RKO (cell line): ENCODE results near the gene MINK1.
A peak's percentile ranks its signal among the peaks of the same experiment; 100 is the strongest.

Experiments used
- DNase-seq: peaks from one replicate; pipeline ENCODE4 v3.0.0-alpha.2; 2016; ENCODE audit warnings: low spot score

Gene MINK1

GRCh38 chr17:4833178-4833940 is at the start of gene MINK1:
MINK1 (plus strand) TSS chr17:4833340; CDS start chr17:4833584, 244 bp downstream.
- DNase-seq = peak; percentile 94

DNA sequence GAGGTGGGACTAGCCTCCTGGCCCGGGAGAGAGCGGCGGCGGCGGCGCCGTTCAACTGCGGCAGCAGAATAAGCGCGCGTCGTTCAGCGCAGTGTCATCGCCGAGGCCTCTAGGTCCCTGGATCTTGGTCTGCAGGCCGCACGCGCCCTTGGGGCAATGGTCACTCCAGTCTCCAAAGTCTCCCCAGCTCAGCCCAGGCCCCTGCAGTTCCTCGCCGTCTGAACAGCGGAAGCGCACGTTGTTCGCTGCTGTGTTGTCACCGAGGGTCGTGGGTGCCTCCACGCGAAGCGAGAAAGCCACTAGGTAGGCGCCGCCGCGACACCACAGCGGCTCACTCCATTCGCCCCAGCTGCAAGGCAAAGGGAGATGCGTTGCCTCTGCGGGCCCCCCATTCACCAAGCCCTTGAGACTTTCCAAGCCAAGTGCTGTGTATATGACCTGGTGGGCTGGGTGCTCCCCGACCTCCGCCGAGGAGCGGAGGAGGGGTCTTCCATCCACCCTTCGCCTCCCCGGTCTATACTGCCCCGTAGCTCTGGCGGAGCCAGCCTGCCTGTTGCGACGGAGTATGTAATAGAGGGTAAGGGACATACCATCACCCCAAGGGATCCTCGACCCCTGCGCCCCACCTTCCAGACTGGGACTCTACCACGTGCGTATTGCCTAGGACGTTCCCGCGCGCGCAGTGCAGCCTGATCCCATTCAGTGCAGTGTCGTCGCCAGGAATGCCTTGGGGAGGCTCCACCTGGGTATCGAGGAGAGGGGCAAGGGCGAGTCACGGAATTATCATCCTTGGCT is 47.6 kb upstream of the MINK1 start:
- DNase-seq = no peak

- no peak for DNase-seq
Observed at GRCh38 chr17:4786106-4786511, 47.0 kb upstream of the MINK1 start, which contains the start of gene VMO1. VMO1 (minus strand) TSS chr17:4786364; CDS start chr17:4786352, 12 bp downstream.

GRCh38 chr17:4786516-4786915 is 46.6 kb upstream of the MINK1 start:
- no peak for DNase-seq

DNA sequence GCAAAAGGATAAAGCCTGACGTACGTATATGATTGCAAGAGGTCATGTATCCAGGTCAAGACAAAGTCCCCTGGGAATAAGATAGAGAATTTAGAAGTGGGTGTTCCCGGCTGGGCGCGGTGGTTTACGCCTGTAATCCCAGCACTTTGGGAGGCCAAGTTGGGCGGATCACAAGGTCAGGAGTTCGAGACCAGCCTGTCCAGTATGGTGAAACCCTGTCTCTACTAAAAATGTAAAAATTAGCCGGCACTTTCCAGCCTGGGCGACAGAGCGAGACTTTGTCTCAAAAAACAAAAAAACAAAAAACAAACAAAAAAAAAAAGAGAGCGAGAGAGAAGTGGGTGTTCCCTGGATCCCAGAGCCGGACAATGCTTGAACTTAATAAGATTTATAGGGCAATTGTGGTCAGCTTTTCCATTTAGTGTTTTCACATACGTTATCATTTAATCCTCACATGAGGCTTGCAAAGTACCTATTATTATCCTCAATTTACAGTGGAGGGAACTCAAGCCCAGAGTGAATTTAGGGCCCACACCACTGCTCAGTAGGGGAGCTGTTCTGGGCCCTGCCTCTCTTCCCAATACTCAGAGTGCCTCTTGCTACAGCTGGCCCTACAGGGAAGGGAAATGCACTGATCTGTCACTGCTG is 44.9 kb upstream of the MINK1 start:
- peak; percentile 65 for DNase-seq

GRCh38 chr17:4788807-4789700 is 44.1 kb upstream of the MINK1 start, which contains the start of gene GLTPD2:
GLTPD2 (plus strand) TSS chr17:4788964; CDS start chr17:4789012, 48 bp downstream.
- peak; percentile 28 for DNase-seq

- no peak for DNase-seq
Observed at GRCh38 chr17:4789701-4789950, 43.5 kb upstream of the MINK1 start.

GRCh38 chr17:4789951-4790704 is 43.0 kb upstream of the MINK1 start:
- DNase-seq = peak; percentile 96

GRCh38 chr17:4790705-4791088 is 42.4 kb upstream of the MINK1 start:
- no peak for DNase-seq

GRCh38 chr17:4795168-4795567 is 38.0 kb upstream of the MINK1 start:
- DNase-seq = no peak

DNA sequence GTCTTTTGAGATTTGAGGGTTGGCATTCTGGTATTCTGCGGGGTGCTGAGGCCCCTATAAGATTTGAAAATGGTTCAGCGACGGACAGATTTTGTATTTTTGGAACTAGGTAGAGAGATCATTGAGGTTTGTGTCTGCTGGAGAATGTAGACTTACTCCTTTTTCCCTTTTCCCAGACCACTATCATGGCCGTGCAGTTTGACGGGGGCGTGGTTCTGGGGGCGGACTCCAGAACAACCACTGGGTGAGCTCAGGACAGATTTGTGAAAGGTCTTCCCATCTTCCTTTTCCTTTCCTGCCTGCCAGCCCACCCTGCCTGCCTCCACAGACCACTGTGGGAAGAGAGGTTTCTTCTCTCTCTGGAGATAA is 36.6 kb upstream of the MINK1 start:
- DNase-seq = peak; percentile 61

DNA sequence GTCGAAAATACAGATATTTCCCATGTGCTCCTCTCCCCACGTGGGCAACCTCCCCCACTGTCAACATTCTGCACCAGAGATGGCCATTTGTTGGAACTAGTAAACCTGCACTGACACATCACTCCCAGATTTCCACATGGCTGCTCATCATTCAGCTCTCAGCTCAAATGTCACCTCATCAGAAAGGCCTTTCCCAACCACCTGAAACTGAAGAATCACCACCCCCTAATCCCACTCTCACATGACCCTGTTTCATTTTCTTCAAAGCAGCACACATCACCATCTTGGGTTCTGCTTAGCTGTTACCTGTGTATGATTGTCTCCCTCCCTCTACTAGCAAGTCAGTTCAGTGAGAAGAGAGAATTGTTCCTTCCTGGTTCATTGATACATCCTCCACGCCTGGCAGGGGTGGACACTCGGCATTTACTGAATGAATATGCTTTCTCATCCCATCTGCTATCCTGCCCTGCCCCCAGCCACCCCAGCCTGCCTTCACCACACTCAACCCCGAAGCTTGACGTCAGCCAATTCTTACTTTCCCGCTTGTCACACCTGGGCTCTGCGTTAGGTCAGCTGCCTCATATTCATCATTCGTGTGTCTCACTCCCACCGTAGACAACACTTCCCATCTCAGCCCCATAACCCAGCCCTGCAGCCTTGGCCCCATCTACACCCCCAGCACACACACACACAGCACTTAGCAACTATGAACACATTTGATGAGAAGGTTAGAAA is 32.5 kb upstream of the MINK1 start:
- no peak for DNase-seq

DNA sequence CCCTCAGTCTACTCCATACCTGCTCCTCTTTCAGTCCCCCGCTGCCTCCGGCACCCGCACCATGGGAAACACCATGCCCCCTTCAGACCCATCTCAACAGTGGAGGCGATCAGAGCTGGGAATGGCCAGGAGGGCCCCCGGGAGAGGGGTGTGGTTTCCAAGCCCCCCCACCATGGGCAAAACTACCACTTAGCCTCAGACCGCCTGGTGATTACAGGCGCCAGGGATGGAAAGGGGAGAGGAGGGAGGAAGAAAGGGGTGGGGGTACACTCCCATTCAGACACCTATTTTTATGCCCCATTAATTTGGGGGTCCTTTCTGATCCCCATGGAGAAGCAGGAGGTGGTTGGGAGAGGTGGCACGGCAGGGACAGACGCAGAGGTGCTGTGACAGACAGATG is 30.9 kb upstream of the MINK1 start, which contains the start of gene C17orf114:
Gene C17orf114, minus strand, starts transcription at position 101 of the 400 bp plus-strand sequence.
- DNase-seq = no peak

- peak; percentile 30 for DNase-seq
Observed at GRCh38 chr17:4806456-4806776, 26.7 kb upstream of the MINK1 start.

DNA sequence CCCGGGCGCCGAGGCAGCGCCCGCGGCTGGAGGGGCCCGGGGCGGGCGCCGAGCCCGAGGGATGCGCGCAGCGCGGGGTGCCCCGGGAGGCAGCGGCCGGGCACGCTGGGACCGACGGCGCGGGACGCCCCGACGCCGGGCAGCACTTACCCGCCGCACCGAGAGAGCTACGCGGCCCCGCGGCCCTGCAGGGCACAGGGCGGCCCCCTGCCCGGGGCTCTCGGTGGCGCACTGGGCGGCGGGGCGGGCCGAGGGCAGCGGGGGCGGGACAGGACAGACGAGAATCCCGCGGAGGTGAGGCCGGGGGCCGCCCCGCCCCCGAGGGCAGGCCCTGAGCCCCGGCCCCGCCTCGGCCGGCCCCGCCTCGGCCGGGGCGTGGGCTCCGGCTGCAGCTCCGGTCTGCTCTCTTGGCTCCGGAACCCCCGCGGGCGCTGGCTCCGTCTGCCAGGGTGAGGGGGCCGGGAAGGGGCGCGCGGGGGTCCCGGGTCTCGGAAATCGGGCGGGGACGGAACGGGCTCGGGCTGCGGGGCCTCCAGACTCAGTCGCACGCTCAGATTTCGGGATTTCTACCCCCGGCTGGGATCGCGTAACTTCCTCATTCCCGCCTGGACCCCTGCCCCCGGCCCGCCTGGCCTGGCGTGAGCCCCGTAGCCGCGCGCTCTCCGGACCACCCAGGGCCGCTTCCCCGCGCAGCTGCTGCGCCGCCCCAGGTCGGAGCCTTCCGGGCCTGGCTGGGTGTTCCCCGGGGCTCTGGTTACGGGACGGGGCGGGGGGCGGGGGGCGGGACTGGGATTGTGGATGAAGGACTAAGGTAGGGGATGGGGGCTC is 26.1 kb upstream of the MINK1 start, which contains the start of gene PLD2:
Gene PLD2, plus strand, starts transcription at position 376 of the 828 bp plus-strand sequence. CDS start 621 bp downstream, outside the sequence.
- peak; percentile 87 for DNase-seq

GRCh38 chr17:4807605-4808377 is 25.3 kb upstream of the MINK1 start:
- DNase-seq = no peak

- no peak for DNase-seq
Observed at GRCh38 chr17:4808378-4808767, 24.8 kb upstream of the MINK1 start.

DNA sequence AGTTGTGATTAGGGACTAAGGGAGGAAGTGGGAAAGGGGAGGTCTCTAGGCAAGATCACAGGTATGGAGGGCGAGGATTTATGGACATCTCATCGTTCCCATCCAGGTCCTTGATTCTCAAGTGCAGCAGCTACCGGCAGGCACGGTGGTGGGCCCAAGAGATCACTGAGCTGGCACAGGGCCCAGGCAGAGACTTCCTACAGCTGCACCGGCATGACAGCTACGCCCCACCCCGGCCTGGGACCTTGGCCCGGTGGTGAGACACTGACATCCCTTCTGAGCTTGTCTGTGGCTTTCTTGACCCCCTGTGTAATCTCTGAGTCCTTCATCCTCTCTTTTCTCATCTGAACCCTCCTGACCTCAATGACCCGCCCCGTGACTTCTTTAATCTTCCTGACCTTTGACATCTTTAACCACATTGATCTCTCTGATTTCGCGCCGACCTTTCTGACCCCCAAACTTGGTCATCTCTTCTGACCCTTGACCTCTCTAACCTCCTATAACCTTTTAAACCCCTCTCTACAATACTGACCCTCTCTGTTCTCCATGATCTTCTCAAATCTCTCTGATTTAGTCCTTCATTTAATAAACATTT is 22.3 kb upstream of the MINK1 start:
- no peak for DNase-seq
